Neuron (in vitro differentiated cells): ENCODE measurements around the gene MC1R.
"Not testable (repeated sequence)": the region's sequence is repeated elsewhere in the genome, so short reads cannot be mapped to it uniquely, and the experiment has no call there.

Experiments used
- H2AFZ ChIP-seq: one replicate; pipeline ENCODE4 v1.6.1; 2013; ENCODE audit warnings: low read depth, mild to moderate bottlenecking, inconsistent platforms, low read length, moderate library complexity
- H3K27me3 ChIP-seq: one replicate; pipeline ENCODE4 v1.6.1; 2013; ENCODE audit warnings: low read length; ENCODE audit not compliant: insufficient read depth
- H3K36me3 ChIP-seq: one replicate; pipeline ENCODE4 v1.6.1; 2013; ENCODE audit warnings: low read length; ENCODE audit not compliant: insufficient read depth
- H3K4me1 ChIP-seq: one replicate; pipeline ENCODE4 v1.6.1; 2013; ENCODE audit warnings: low read length; ENCODE audit not compliant: insufficient read depth
- H3K4me3 ChIP-seq: 2 replicates; pipeline ENCODE4 v1.5.1; 2013; ENCODE audit warnings: mild to moderate bottlenecking, low read length, moderate library complexity
- H3K9me3 ChIP-seq: one replicate; pipeline ENCODE4 v1.6.1; 2013; ENCODE audit warnings: low read length

MC1R gene

DNA sequence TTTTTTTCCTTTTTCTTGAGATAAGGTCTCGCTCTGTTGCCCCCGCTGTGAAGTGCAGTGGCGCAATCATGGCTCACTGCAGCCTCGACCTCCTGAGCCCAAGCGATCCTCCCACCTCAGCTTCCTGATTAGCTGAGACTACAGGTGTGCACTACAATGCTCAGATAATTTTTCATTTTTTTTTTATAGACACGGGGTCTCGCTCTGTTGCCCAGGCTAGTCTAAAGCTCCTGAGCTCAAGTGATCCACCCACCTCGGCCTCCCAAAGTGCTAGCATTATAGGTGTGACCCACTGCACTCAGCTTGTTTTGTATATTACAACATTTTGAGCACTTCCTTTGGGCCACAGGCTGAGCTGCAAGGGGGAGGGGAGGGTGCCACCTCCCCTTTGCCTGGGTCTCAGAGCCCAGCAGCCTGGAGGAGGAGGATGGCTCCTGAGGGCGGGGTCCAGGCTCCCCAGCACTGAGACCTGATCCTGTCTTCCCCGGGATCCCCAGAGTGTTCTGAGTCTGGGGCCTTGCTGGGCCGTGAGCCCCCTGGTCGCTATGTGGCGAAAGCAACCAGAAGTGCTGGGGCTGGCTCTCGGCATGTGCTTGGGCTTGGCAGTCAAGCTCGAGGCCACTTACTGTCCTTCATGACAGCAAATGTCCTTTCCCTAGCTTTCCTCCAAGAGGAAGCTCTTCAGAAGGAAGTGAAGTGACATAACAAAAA lies 38.0 kb downstream of the MC1R start:
- Histone ChIP-seq H3K4me1 (no peaks in the 10 kb centered on the region), H3K36me3 (peaks cover 53% of the 10 kb centered on the region), H3K27me3 (no peaks in the 10 kb centered on the region)

DNA sequence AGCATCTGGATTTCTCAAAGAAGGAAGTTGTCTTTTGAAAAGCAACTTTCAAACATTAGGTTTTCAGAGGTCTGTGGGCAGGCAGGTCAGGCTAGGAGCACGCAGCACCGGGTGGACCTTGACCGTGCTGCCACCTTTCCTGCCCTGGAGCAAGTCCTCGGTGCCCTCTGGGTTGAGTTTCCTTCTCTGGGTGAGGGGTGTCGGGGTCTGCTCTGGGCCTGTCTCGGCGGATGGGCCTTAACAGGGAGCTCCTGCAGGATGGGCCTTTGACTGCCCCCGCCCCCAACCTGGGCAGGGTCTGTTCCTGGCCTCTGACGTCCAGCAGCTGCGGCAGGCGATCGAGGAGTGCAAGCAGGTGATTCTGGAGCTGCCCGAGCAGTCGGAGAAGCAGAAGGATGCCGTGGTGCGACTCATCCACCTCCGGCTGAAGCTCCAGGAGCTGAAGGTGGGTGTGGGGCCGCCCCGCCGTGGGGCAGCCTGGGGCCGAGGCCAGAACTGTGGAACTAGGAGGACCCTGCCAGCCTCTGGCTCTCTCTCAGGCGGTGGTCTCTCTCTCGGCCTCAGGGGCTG lies 38.6 kb downstream of the MC1R start:
- Histone ChIP-seq H3K36me3 (peaks cover 51% of the 10 kb centered on the region), H3K27me3 (no peaks in the 10 kb centered on the region), H3K9me3 (no peaks in the 10 kb centered on the region), H3K4me3 (no peak overlapping the region), H3K4me1 (no peaks in the 10 kb centered on the region), H2AFZ (no peak overlapping the region)

More for the DNA sequence above, 38.0 kb downstream of the MC1R start:
- Histone ChIP-seq H3K4me3 (no peak overlapping the region), H2AFZ (no peak overlapping the region), H3K9me3 (no peaks in the 10 kb centered on the region)

DNA sequence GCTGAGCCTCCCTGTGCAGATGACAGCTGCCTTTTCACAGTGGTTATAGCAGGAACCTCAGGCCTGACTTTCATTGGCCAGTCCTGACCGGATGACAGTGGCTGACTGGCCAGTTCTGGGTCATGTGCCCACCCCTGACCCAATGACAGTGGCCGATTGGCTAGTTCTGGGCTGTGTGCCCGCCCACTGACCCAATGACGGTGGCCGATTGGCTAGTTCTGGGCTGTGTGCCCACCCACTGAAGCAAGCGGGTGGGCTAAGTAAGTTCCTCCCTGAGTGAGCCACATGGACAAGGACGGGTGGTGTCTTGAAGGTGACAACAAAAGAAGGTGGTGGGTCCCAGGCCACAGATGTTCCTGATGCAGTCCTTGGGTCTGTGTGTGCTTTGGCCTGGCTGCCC lies 39.4 kb downstream of the MC1R start:
- Histone ChIP-seq H2AFZ (no peak overlapping the region), H3K4me1 (no peaks in the 10 kb centered on the region), H3K9me3 (no peaks in the 10 kb centered on the region), H3K27me3 (no peaks in the 10 kb centered on the region), H3K36me3 (peaks cover 48% of the 10 kb centered on the region), H3K4me3 (no peak overlapping the region)

DNA sequence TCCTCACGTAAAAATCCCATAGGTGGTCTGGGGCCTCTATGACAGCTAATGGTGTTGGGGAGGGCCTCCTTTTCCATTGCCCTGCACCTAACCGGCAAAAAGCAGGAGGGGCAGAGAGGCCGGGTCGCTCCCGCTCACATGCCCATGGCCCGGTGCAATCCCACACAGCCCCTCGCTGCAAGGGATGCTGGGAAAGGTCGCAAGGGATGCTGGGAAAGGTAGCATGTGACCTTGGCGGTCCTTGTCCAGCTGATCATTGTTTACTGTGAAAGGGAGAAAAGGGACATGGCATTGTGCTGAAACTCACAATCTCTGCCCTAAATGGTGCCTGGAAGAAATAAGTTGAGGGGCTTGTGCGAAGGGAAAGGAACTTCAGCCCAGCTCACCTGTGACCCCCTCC lies 39.9 kb downstream of the MC1R start:
- H3K36me3 ChIP-seq, result peaks cover 53% of the 10 kb centered on the region
- no peaks in the 10 kb centered on the region for H3K4me1 ChIP-seq
- no peak overlapping the region for H3K4me3 ChIP-seq
- no peaks in the 10 kb centered on the region for H3K27me3 ChIP-seq
- no peak overlapping the region for H2AFZ ChIP-seq
- H3K9me3 ChIP-seq, result no peaks in the 10 kb centered on the region

DNA sequence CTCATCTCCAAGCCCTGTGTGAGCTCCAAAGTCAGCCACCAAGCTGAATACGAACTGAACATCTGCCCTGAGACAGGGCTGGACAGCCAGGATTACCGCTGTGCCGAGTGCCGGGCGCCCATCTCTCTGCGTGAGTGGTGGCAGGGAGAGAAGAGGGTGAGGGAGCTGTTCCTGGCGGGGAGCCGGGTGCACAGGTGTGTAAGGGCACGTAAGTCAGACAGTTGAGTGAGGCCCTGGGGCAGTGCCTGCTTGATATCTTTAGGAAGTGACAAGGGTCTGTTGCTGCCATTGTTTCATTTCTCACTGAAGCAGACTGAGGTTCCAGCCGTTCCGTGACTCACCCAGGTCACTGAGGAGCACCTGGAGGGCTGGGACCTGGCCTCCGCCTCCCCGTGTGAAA lies 42.3 kb downstream of the MC1R start:
- Histone ChIP-seq H3K4me3 (no peak overlapping the region), H3K4me1 (no peaks in the 10 kb centered on the region), H3K9me3 (no peaks in the 10 kb centered on the region), H3K36me3 (peaks cover 54% of the 10 kb centered on the region), H2AFZ (no peak overlapping the region), H3K27me3 (no peaks in the 10 kb centered on the region)

DNA sequence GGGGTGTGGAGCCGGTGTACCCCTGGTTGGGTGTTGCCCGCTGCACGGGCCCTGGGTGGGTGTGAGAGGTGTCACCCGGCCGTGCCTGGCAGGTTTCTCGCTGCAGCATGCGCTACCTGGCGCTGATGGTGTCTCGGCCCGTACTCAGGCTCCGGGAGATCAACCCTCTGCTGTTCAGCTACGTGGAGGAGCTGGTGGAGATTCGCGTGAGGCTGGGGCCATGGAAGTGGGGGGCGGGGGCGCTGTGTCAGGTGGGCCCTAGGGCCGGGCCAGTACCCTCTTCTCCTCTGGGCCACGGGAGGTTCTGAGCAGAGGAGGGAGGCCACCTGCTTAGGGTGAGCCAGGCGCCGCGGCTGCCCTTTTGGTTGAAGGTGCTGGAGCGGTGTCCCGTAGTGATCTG lies 43.3 kb downstream of the MC1R start:
- H3K27me3 ChIP-seq, result no peaks in the 10 kb centered on the region
- no peak overlapping the region for H3K4me3 ChIP-seq
- no peak overlapping the region for H2AFZ ChIP-seq
- peaks cover 7% of the 10 kb centered on the region for H3K4me1 ChIP-seq
- peaks cover 48% of the 10 kb centered on the region for H3K36me3 ChIP-seq
- H3K9me3 ChIP-seq, result no peaks in the 10 kb centered on the region

DNA sequence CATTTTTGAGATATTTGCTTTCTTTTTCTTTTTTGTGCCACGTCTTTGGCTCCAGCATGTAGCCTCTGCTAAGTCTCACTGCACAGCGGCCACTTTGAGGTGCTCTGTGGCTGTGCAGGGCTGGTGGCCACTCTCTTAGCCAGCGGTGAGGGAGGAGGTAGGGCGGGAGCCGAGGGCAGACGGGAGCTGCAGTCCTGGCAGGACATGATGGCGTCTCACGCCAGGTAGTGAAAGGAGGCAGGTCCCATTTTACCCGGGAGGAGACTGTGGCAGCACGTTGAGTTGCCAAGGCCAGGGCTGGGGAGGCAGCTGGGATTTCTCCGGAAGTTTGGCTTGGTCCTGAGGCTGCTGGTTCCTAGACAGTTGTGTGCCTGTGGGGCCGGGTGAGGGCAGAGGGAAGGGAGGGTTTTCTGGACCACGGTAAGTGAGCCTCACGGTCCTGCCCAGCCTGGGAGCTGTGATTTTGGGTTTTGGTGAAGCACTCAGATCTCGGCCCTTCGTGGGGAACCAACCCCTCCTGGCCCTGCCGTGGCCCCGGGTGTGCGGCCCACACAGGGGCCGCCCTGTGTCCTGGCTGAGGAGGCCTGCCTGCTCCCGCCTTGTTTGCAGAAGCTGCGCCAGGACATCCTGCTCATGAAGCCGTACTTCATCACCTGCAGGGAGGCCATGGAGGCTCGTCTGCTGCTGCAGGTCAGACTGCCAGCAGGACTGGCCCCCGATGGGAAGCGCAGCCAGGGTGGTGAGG lies 44.3 kb downstream of the MC1R start:
- Histone ChIP-seq H3K27me3 (no peaks in the 10 kb centered on the region), H3K4me3 (no peak overlapping the region), H2AFZ (no peak overlapping the region), H3K4me1 (peaks cover 12% of the 10 kb centered on the region), H3K9me3 (no peaks in the 10 kb centered on the region), H3K36me3 (peaks cover 38% of the 10 kb centered on the region)

DNA sequence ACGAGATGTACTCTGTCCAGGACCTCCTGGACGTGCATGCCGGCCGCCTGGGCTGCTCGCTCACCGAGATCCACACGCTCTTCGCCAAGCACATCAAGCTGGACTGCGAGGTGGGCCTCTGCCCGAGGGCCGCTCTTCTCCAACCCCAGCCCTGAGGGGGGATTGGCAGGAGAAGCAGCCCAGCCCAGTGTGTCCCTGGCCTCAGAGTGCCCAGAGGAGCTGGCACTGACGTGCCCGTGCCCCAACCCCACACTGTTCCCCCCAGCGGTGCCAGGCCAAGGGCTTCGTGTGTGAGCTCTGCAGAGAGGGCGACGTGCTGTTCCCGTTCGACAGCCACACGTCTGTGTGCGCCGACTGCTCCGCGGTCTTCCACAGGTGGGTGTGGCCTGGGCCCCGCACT lies 45.5 kb downstream of the MC1R start:
- Histone ChIP-seq H3K27me3 (no peaks in the 10 kb centered on the region), H3K4me3 (no peak overlapping the region), H3K9me3 (no peaks in the 10 kb centered on the region), H3K4me1 (peaks cover 12% of the 10 kb centered on the region), H2AFZ (no peak overlapping the region), H3K36me3 (peaks cover 27% of the 10 kb centered on the region)

DNA sequence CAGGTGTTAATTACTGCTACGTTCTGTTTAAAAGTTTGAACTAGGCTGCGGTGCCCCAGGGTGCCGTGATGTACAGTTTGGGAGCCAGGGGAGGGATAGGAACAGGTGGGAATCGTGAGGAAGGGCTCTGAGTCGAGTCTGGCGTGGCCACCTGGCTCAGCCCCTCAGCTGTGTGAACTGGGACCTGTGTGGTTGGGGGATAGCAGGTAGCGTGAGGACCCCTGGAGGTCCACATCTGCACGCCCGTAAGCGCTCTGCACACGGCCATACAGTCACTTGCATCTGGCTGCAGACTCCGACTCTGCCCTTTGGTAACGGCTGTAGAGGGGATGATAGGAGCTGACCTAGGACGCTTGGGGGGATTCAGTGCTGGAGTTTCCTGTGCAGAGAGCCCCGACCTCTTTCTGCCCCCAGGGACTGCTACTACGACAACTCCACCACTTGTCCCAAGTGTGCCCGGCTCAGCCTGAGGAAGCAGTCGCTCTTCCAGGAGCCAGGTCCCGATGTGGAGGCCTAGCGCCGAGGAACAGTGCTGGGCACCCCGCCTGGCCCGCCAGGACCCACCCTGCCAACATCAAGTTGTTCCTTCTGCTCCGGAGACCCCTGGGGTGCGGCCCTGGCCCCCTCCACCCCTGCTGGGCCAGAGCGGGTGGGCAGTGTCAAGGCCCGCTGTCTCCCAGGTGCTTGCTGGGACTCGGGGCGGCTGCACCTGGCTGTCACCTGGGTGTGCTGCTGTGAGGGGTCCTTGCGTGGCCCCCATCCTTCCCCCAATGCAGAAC lies 47.0 kb downstream of the MC1R start:
- Histone ChIP-seq H3K9me3 (peaks cover 3% of the 10 kb centered on the region), H2AFZ (no peak overlapping the region), H3K36me3 (peaks cover 20% of the 10 kb centered on the region), H3K4me3 (no peak overlapping the region), H3K27me3 (no peaks in the 10 kb centered on the region), H3K4me1 (peaks cover 12% of the 10 kb centered on the region)

DNA sequence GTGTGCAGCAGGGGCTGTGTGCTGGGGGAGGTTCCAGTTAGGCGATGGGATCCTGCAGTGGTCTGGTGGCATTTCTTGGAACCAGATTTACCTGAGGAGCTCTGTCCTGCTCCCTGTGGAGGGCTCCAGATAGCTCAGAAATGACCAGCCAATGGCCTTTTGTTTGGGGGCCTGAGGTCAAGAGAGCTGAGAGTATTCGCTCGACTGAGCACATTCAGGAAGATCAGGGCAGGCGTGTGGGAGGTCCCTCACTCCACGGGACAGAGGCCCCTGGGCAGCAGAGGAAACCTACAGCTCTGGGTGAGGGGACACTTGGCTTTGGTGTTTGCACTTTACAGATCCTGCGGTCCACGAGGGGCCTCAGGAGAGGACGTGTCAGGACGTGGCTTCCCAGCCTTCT lies 48.1 kb downstream of the MC1R start:
- peaks cover 6% of the 10 kb centered on the region for H3K9me3 ChIP-seq
- H3K27me3 ChIP-seq, result no peaks in the 10 kb centered on the region
- no peak overlapping the region for H2AFZ ChIP-seq
- H3K36me3 ChIP-seq, result peaks cover 13% of the 10 kb centered on the region
- H3K4me1 ChIP-seq, result peaks cover 12% of the 10 kb centered on the region
- no peak overlapping the region for H3K4me3 ChIP-seq

DNA sequence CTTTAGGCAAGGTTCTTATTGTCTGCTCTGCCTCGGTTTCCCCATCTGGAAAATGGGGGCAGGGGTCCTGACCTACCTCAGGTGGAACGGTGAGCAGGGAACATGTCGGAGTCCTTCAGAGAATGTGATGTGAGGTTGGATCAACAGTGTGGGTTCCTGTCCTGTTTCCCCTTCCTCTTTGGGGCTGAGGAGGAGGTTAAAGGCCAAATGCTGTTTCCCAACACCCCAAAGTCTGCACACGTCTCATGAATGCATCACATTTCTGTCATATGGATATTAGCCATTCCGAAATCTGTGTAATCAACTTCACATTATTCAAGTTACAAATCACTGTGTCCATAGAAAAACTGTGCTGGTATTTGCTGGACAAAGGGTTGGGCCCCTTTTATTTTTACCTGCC lies 48.8 kb downstream of the MC1R start:
- not testable (repeated sequence) for H3K4me3 ChIP-seq, H3K27me3 ChIP-seq, H3K9me3 ChIP-seq, H2AFZ ChIP-seq
- Histone ChIP-seq H3K4me1 (peaks cover 16% of the 10 kb centered on the region), H3K36me3 (peaks cover 13% of the 10 kb centered on the region)

DNA sequence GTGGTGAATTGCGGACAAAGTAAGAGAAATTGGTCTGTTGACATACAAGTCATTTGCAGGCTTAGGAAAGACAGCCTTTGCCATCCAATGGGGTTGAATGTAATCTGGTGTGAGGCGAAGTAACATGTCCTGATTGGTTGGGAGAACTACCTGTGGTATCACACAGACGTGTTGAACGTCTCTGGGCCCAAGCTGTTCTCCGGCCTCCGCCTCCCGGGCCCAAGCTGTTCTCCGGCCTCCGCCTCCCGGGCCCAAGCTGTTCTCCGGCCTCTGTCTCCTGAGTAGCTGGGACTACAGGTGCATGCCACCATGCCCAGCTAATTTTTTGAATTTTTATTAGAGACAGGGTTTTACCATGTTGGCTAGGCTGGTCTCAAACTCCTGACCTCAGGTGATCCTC lies 49.4 kb downstream of the MC1R start:
- not testable (repeated sequence) for H3K9me3 ChIP-seq, H2AFZ ChIP-seq, H3K4me3 ChIP-seq, H3K27me3 ChIP-seq
- peaks cover 16% of the 10 kb centered on the region for H3K4me1 ChIP-seq
- peaks cover 13% of the 10 kb centered on the region for H3K36me3 ChIP-seq
